ENCODE results near the gene MEOX1. TPM values are rescaled to one million over a fixed set of nuclear protein-coding genes. Genes with fewer than 3 reads are reported as not detected.

Gene MEOX1
- total RNA-seq, 1 experiment from 2014 or later = 0.84 TPM

DNA sequence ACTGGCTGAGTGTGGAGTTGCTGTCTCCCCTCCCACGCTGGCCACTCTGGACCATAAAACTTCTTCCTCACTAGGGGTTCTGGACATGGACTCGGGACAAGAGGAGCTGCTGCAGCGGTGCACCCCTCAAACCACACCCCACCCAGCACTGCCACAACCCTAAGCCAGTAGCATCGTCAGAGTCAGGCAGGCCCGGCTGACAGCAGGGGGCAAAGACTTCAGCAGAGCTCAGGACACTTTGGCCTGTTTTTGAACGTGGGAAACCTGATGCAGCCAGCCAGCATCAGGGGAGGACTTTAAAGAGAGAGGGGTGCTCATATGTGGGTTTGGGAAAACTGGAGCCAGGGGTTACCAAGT is 9.6 kb downstream of the MEOX1 start:
- CTCF ChIA-PET = no interaction called here
- no peak overlapping the region for H2AFZ ChIP-seq (ENCODE audit: low read length)
- no peak for ATAC-seq

DNA sequence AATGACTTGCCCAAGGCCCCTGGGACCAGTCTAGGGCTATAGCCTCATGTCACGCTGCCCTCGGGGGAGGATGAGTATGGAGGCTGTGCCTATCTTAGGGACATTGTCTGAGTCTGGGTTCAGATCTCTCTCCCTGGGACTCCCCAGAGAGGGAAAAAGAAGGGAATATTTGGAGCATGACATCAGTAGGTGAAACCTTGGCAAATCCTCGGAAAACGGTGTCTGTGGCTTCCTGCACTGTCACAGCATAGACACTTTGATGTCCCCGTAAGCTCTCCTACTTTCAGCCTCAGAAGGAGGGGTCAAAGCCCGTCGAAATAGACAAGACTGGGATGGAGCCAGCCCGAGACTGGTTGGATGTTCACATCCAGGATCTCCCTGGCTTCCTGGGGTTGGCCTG is 11.3 kb downstream of the MEOX1 start:
- Histone ChIP-seq H3K4me1 (ENCODE audit: insufficient read depth, low read length) (no peaks in the 10 kb centered on the region; the same call in 1 of the 2 replicates), H3K9me2 (replicated peaks; ENCODE audit: low read length) (no peaks in the 10 kb centered on the region), H4K20me1 (ENCODE audit: low read length) (no peaks in the 10 kb centered on the region), H3F3A (ENCODE audit: low read length, unreplicated experiment) (no peaks in the 10 kb centered on the region), H3K9ac (ENCODE audit: low read length) (no peak overlapping the region), H2AFZ (ENCODE audit: low read length) (no peak overlapping the region), H3K36me3 (ENCODE audit: low read depth, low read length) (no peaks in the 10 kb centered on the region), H3K79me2 (ENCODE audit: low read length) (no peaks in the 10 kb centered on the region), H3K4me3 (ENCODE audit: low read length) (no peak overlapping the region), H3K4me2 (ENCODE audit: low read length) (no peak overlapping the region), H3K27ac (ENCODE audit: low read length) (no peak overlapping the region), H3K9me3 (ENCODE audit: low read length) (no peaks in the 10 kb centered on the region), H3K27me3 (ENCODE audit: low read length) (no peaks in the 10 kb centered on the region; the same call in 1 of the 2 replicates)
- TF ChIP-seq EZH2 (IDR thresholded peaks at IDR 0.05; ENCODE audit: low read length, unreplicated experiment) (no peak), EZH2phosphoT487 (IDR thresholded peaks at IDR 0.05; ENCODE audit: borderline replicate concordance, low read length) (no peak)
- TF ChIP-seq, protein P1, sequence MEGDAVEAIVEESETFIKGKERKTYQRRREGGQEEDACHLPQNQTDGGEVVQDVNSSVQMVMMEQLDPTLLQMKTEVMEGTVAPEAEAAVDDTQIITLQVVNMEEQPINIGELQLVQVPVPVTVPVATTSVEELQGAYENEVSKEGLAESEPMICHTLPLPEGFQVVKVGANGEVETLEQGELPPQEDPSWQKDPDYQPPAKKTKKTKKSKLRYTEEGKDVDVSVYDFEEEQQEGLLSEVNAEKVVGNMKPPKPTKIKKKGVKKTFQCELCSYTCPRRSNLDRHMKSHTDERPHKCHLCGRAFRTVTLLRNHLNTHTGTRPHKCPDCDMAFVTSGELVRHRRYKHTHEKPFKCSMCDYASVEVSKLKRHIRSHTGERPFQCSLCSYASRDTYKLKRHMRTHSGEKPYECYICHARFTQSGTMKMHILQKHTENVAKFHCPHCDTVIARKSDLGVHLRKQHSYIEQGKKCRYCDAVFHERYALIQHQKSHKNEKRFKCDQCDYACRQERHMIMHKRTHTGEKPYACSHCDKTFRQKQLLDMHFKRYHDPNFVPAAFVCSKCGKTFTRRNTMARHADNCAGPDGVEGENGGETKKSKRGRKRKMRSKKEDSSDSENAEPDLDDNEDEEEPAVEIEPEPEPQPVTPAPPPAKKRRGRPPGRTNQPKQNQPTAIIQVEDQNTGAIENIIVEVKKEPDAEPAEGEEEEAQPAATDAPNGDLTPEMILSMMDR (conservative IDR thresholded peaks at IDR 0.05; ENCODE audit: low read depth, low read length) = no peak
- CTCF ChIA-PET = no interaction called here
- POLR2A ChIA-PET (ENCODE audit: unreplicated experiment) = no interaction called here
- ATAC-seq (no peak), DNase-seq (no peak)
- BruUV-seq (replicated peaks) = no TSS peak
- intact Hi-C loops (cut with micrococcal nuclease) = no loop called here

More for the DNA sequence above, 9.6 kb downstream of the MEOX1 start:
- no peak overlapping the region for H3K4me2 ChIP-seq (ENCODE audit: low read length)
- no peaks in the 10 kb centered on the region for H3K9me3 ChIP-seq (ENCODE audit: low read length)
- H3F3A ChIP-seq (ENCODE audit: low read length, unreplicated experiment) = no peaks in the 10 kb centered on the region
- H3K4me1 ChIP-seq (ENCODE audit: insufficient read depth, low read length) = no peaks in the 10 kb centered on the region
- H3K36me3 ChIP-seq (ENCODE audit: low read depth, low read length) = no peaks in the 10 kb centered on the region
- no peaks in the 10 kb centered on the region for H3K27me3 ChIP-seq (ENCODE audit: low read length)
- H3K79me2 ChIP-seq (ENCODE audit: low read length) = no peaks in the 10 kb centered on the region
- TF ChIP-seq EZH2 (IDR thresholded peaks at IDR 0.05; ENCODE audit: low read length, unreplicated experiment) (no peak), EZH2phosphoT487 (IDR thresholded peaks at IDR 0.05; ENCODE audit: borderline replicate concordance, low read length) (no peak)
- TF ChIP-seq, protein P1 (conservative IDR thresholded peaks at IDR 0.05; ENCODE audit: low read depth, low read length) = no peak
- H3K27ac ChIP-seq (ENCODE audit: low read length) = no peak overlapping the region
- no peak for DNase-seq
- no peak overlapping the region for H3K4me3 ChIP-seq (ENCODE audit: low read length)
- intact Hi-C loops (cut with micrococcal nuclease) = no loop called here
- H4K20me1 ChIP-seq (ENCODE audit: low read length) = no peaks in the 10 kb centered on the region
- BruUV-seq (replicated peaks) = no TSS peak
- no peak overlapping the region for H3K9ac ChIP-seq (ENCODE audit: low read length)
- no peaks in the 10 kb centered on the region for H3K9me2 ChIP-seq (replicated peaks; ENCODE audit: low read length)
- POLR2A ChIA-PET (ENCODE audit: unreplicated experiment) = no interaction called here

DNA sequence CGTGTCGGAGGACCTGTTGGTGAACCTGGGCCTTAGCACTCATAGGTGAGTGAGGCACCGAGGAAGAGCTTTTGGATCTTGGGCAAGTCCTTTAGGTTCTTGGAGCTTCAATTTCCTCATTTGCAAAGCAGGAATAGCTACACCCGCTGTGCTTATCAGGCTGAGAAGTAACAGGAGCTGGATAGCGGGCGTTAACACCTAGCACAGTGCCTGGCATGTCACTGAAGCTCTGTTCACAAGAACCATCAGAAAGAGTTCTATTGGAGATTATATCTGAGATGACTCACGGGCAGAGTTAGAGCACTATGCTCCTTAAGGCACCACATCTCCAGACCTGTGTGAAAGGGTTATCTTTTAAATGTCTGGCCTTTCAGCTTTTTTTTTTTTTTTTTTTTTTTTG is 12.8 kb downstream of the MEOX1 start:
- no peak overlapping the region for H3K4me2 ChIP-seq (ENCODE audit: low read length)
- H3K9me2 ChIP-seq (replicated peaks; ENCODE audit: low read length) = no peaks in the 10 kb centered on the region
- no peaks in the 10 kb centered on the region; the same call in 1 of the 2 replicates for H3K27me3 ChIP-seq (ENCODE audit: low read length)
- H3K36me3 ChIP-seq (ENCODE audit: low read depth, low read length) = no peaks in the 10 kb centered on the region
- CTCF ChIA-PET = no interaction called here
- no peaks in the 10 kb centered on the region for H3F3A ChIP-seq (ENCODE audit: low read length, unreplicated experiment)
- POLR2A ChIA-PET (ENCODE audit: unreplicated experiment) = no interaction called here
- H3K9me3 ChIP-seq (ENCODE audit: low read length) = no peaks in the 10 kb centered on the region
- no peak overlapping the region for H3K9ac ChIP-seq (ENCODE audit: low read length)
- no peak overlapping the region for H3K27ac ChIP-seq (ENCODE audit: low read length)
- H3K4me1 ChIP-seq (ENCODE audit: insufficient read depth, low read length) = no peaks in the 10 kb centered on the region; the same call in 1 of the 2 replicates
- H3K79me2 ChIP-seq (ENCODE audit: low read length) = no peaks in the 10 kb centered on the region
- DNase-seq (no peak), ATAC-seq (no peak)
- H4K20me1 ChIP-seq (ENCODE audit: low read length) = no peaks in the 10 kb centered on the region
- intact Hi-C loops (cut with micrococcal nuclease) = no loop called here
- no peak overlapping the region for H3K4me3 ChIP-seq (ENCODE audit: low read length)
- no peak for TF ChIP-seq EZH2 (IDR thresholded peaks at IDR 0.05; ENCODE audit: low read length, unreplicated experiment)
- TF ChIP-seq, protein P1 (conservative IDR thresholded peaks at IDR 0.05; ENCODE audit: low read depth, low read length) = no peak
- no peak for TF ChIP-seq EZH2phosphoT487 (IDR thresholded peaks at IDR 0.05; ENCODE audit: borderline replicate concordance, low read length)
- H2AFZ ChIP-seq (ENCODE audit: low read length) = no peak overlapping the region
- BruUV-seq (replicated peaks) = no TSS peak

Data from PC-3 (cell line).